ENCODE measurements around the gene CYB561D2. TPM values are rescaled to one million over a fixed set of nuclear protein-coding genes. Genes with fewer than 3 reads are reported as not detected.
A peak's percentile ranks its signal among the peaks of the same experiment; 100 is the strongest.

The CYB561D2 gene
- polyA plus RNA-seq, 1 donor (not counting 4 experiments of a cell fraction or from before 2014, with no cell fraction given): 12.3 TPM

DNA sequence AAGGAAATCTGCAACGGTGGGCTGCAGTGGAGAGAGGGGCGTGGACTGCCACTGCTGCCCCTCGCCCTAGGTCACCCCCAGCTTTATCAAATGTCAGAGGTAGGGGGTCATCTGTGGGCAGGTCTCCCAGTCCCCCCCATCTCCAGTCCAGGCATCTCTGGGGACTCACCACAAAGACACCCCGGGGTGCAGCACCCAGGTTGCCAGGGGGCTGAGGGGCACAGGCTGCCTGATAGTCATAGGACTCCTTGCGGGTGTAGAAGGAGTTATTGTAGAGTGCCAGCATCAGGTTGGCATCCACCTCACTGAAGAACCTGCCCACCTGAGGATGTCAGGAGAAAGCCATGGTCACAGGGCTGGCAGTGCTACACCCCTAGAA is 15.2 kb downstream of the CYB561D2 start:
- Histone ChIP-seq H3K9ac (ENCODE audit: control insufficient read depth, extremely low read depth, insufficient read depth, low read length) (peak overlapping the region; percentile 69), H3K4me1 (ENCODE audit: control insufficient read depth, extremely low read depth, insufficient read depth, low read length) (peaks cover 12% of the 10 kb centered on the region), H3K27me3 (ENCODE audit: control insufficient read depth, extremely low read depth, insufficient read depth, low read length) (peaks cover 4% of the 10 kb centered on the region), H2AFZ (ENCODE audit: control insufficient read depth, low read length) (no peak overlapping the region), H3K79me2 (ENCODE audit: control insufficient read depth, insufficient read depth, low read length) (no peaks in the 10 kb centered on the region), H3K9me1 (ENCODE audit: control insufficient read depth, extremely low read depth, insufficient read depth, low read length) (no peaks in the 10 kb centered on the region), H3K36me3 (ENCODE audit: control insufficient read depth in 2 of 2, extremely low read depth in 1 of 2, insufficient read depth in 2 of 2, low read length in 2 of 2) (no peaks in the 10 kb centered on the region), H4K20me1 (ENCODE audit: control insufficient read depth, extremely low read depth, insufficient read depth, low read length) (no peaks in the 10 kb centered on the region), H3K4me2 (ENCODE audit: control insufficient read depth, extremely low read depth, insufficient read depth, low read depth, low read length) (peak overlapping the region; percentile 95), H3K4me3 (ENCODE audit: control insufficient read depth in 2 of 3, extremely low read depth in 1 of 3, insufficient read depth in 2 of 3, low read depth in 1 of 3, low read length in 3 of 3) (peak overlapping the region; percentile 49 to 80 (median 80)), H3K27ac (ENCODE audit: control insufficient read depth, insufficient read depth, low read length) (no peak overlapping the region), H3K9me3 (ENCODE audit: control insufficient read depth, low read depth, low read length) (no peaks in the 10 kb centered on the region)
- dilution Hi-C loops (cut with MboI; ENCODE audit: extremely low pct_ligation_motif_present, low sequenced_read_pairs): no loop called here
- FAIRE-seq: no peak
- no peak for TF ChIP-seq EZH2 (IDR thresholded peaks at IDR 0.05; ENCODE audit: low read length)
- TF ChIP-seq, protein P1, sequence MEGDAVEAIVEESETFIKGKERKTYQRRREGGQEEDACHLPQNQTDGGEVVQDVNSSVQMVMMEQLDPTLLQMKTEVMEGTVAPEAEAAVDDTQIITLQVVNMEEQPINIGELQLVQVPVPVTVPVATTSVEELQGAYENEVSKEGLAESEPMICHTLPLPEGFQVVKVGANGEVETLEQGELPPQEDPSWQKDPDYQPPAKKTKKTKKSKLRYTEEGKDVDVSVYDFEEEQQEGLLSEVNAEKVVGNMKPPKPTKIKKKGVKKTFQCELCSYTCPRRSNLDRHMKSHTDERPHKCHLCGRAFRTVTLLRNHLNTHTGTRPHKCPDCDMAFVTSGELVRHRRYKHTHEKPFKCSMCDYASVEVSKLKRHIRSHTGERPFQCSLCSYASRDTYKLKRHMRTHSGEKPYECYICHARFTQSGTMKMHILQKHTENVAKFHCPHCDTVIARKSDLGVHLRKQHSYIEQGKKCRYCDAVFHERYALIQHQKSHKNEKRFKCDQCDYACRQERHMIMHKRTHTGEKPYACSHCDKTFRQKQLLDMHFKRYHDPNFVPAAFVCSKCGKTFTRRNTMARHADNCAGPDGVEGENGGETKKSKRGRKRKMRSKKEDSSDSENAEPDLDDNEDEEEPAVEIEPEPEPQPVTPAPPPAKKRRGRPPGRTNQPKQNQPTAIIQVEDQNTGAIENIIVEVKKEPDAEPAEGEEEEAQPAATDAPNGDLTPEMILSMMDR (optimal IDR thresholded peaks at IDR 0.05 in 1 of 3, IDR thresholded peaks at IDR 0.05 in 1 of 3, conservative IDR thresholded peaks at IDR 0.05 in 1 of 3; ENCODE audit: extremely low read depth in 1 of 3, insufficient read depth in 2 of 3, low read length in 3 of 3): no peak
- DNase-seq (ENCODE audit: low read depth, low spot score): no peak

DNA sequence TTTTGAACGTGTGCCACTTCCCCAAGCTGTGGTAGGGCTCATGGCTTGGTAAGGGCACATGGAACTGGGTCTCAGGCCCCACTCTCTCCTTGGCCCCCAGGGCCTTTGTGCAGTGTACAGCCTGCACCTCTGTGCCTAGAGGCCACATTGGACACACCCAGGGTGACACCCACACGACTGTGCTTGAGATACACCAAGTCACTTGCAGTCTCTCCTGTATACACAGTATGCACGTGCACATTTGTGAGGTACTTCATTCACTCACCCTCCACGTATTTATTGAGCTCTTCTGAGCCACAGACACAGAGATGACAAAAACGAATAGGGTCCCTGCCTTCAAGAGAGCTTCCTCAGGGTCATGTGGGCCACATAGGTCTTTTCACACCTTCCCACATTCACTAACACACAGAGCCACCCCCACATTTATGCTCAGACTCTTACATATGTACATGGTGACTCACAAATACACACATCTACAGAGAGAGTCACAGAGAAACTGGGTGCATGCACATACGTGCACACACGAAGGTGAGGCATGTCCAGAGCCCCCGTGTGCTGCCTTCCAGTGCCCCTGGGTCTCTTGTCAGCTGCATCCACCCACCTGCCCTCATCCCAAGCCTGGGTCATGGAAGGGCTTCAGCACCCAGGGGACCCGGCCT is 18.5 kb downstream of the CYB561D2 start:
- no peak overlapping the region for H3K4me3 ChIP-seq (ENCODE audit: control insufficient read depth in 2 of 3, extremely low read depth in 1 of 3, insufficient read depth in 2 of 3, low read depth in 1 of 3, low read length in 3 of 3)
- DNase-seq (ENCODE audit: low read depth, low spot score) (no peak), FAIRE-seq (peak; percentile 44)
- no peaks in the 10 kb centered on the region for H3K36me3 ChIP-seq (ENCODE audit: control insufficient read depth in 2 of 2, extremely low read depth in 1 of 2, insufficient read depth in 2 of 2, low read length in 2 of 2)
- H3K9me3 ChIP-seq (ENCODE audit: control insufficient read depth, low read depth, low read length): no peaks in the 10 kb centered on the region
- no peaks in the 10 kb centered on the region for H3K79me2 ChIP-seq (ENCODE audit: control insufficient read depth, insufficient read depth, low read length)
- TF ChIP-seq, protein P1 (optimal IDR thresholded peaks at IDR 0.05 in 1 of 3, IDR thresholded peaks at IDR 0.05 in 1 of 3, conservative IDR thresholded peaks at IDR 0.05 in 1 of 3; ENCODE audit: extremely low read depth in 1 of 3, insufficient read depth in 2 of 3, low read length in 3 of 3): no peak
- TF ChIP-seq EZH2 (IDR thresholded peaks at IDR 0.05; ENCODE audit: low read length): no peak
- no peak overlapping the region for H3K9ac ChIP-seq (ENCODE audit: control insufficient read depth, extremely low read depth, insufficient read depth, low read length)
- H4K20me1 ChIP-seq (ENCODE audit: control insufficient read depth, extremely low read depth, insufficient read depth, low read length): no peaks in the 10 kb centered on the region
- peaks cover 12% of the 10 kb centered on the region for H3K4me1 ChIP-seq (ENCODE audit: control insufficient read depth, extremely low read depth, insufficient read depth, low read length)
- H3K27ac ChIP-seq (ENCODE audit: control insufficient read depth, insufficient read depth, low read length): no peak overlapping the region
- dilution Hi-C loops (cut with MboI; ENCODE audit: extremely low pct_ligation_motif_present, low sequenced_read_pairs): no loop called here
- no peaks in the 10 kb centered on the region for H3K9me1 ChIP-seq (ENCODE audit: control insufficient read depth, extremely low read depth, insufficient read depth, low read length)
- peaks cover 14% of the 10 kb centered on the region for H3K27me3 ChIP-seq (ENCODE audit: control insufficient read depth, extremely low read depth, insufficient read depth, low read length)
- H3K4me2 ChIP-seq (ENCODE audit: control insufficient read depth, extremely low read depth, insufficient read depth, low read depth, low read length): no peak overlapping the region
- H2AFZ ChIP-seq (ENCODE audit: control insufficient read depth, low read length): no peak overlapping the region
